Smooth muscle cell (in vitro differentiated cells): ENCODE data around the gene FLNB. TPM values are rescaled to one million over a fixed set of nuclear protein-coding genes. Genes with fewer than 3 reads are reported as not detected.

Experiments used
- DNase-seq: peaks from one replicate; lab custom pipeline; 2025; ENCODE audit not compliant: unreplicated experiment; lab: John Stamatoyannopoulos, UW
- H2AFZ ChIP-seq: fragments of 200-600 bp; sonication (generic); 2 replicates; pipeline ENCODE4 v1.6.0; 2016; ENCODE audit warnings: antibody characterized with exemption, low read depth, mild to moderate bottlenecking
- H3F3A ChIP-seq: fragments of 200-600 bp; sonication (generic); 2 replicates; pipeline ENCODE4 v1.6.0; 2017; ENCODE audit warnings: antibody characterized with exemption, low read depth
- H3K27ac ChIP-seq: fragments of 200-600 bp; sonication (generic); 2 replicates; pipeline ENCODE4 v1.5.1; 2016; ENCODE audit warnings: low read depth, mild to moderate bottlenecking
- H3K27me3 ChIP-seq: fragments of 200-600 bp; sonication (generic); 2 replicates; pipeline ENCODE4 v1.6.1; 2016; ENCODE audit warnings: low read depth, mild to moderate bottlenecking
- H3K36me3 ChIP-seq: fragments of 200-600 bp; sonication (generic); 2 replicates; pipeline ENCODE4 v1.5.1; 2016; ENCODE audit warnings: low read depth
- H3K4me1 ChIP-seq: fragments of 200-600 bp; sonication (generic); 2 replicates; pipeline ENCODE4 v1.5.1; 2016; ENCODE audit warnings: low read depth
- H3K4me2 ChIP-seq: fragments of 200-600 bp; sonication (generic); 2 replicates; pipeline ENCODE4 v1.6.0; 2016; ENCODE audit warnings: mild to moderate bottlenecking
- H3K4me3 ChIP-seq: fragments of 200-600 bp; sonication (generic); 2 replicates; pipeline ENCODE4 v1.5.1; 2016; ENCODE audit warnings: mild to moderate bottlenecking
- H3K79me2 ChIP-seq: fragments of 200-600 bp; sonication (generic); 2 replicates; pipeline ENCODE4 v1.6.0; 2016; ENCODE audit warnings: low read depth, mild to moderate bottlenecking
- H3K9ac ChIP-seq: fragments of 200-600 bp; sonication (generic); 2 replicates; pipeline ENCODE4 v1.6.0; 2016; ENCODE audit warnings: low read depth
- H3K9me3 ChIP-seq: fragments of 200-600 bp; sonication (generic); replicated peaks from 2 replicates; pipeline ENCODE4 v1.5.1; 2016; ENCODE audit warnings: low read depth
- H4K20me1 ChIP-seq: fragments of 200-600 bp; sonication (generic); 2 replicates; pipeline ENCODE4 v1.6.0; 2016; ENCODE audit warnings: low read depth
- WGBS: methylation state at CpG from one replicate; pipeline ENCODE4 v1.1.7; 2016; ENCODE audit warnings: low lambda C conversion rate; 5-methylcytosine and 5-hydroxymethylcytosine counted together
- polyA plus RNA-seq: library from polyadenylated mRNA; unstranded; fragments of >200 nt; fragmentation: Nextera tagmentation; extraction: Ambion mirVana; gene quantifications from 2 replicates; pipeline ENCODE4 v1.2.1, GENCODE V29; 2016
- total RNA-seq: library from RNA; depleted of rRNA; stranded (reverse); fragments of >200 nt; gene quantifications from 2 replicates; pipeline ENCODE4 v1.2.3, GENCODE V29; 2014
- TF ChIP-seq, protein P1 (sequence below): fragments of 200-600 bp; sonication (generic); IDR thresholded peaks from 2 replicates; pipeline ENCODE4 v1.5.1; 2017; ENCODE audit warnings: borderline replicate concordance, mild to moderate bottlenecking, antibody characterized with exemption; ENCODE audit not compliant: insufficient read depth, poor library complexity, severe bottlenecking

Gene FLNB
- total and polyA plus RNA-seq, 2 experiments from 2014 or later, result 52.7 to 145 TPM

- 73% methylated on average over 11 of the region's 11 CpGs for WGBS
- TF ChIP-seq, protein P1, sequence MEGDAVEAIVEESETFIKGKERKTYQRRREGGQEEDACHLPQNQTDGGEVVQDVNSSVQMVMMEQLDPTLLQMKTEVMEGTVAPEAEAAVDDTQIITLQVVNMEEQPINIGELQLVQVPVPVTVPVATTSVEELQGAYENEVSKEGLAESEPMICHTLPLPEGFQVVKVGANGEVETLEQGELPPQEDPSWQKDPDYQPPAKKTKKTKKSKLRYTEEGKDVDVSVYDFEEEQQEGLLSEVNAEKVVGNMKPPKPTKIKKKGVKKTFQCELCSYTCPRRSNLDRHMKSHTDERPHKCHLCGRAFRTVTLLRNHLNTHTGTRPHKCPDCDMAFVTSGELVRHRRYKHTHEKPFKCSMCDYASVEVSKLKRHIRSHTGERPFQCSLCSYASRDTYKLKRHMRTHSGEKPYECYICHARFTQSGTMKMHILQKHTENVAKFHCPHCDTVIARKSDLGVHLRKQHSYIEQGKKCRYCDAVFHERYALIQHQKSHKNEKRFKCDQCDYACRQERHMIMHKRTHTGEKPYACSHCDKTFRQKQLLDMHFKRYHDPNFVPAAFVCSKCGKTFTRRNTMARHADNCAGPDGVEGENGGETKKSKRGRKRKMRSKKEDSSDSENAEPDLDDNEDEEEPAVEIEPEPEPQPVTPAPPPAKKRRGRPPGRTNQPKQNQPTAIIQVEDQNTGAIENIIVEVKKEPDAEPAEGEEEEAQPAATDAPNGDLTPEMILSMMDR, result no peak
- H2AFZ ChIP-seq, result no peak overlapping the region
Observed at GRCh38 chr3:57999417-58000115, 8.7 kb upstream of the FLNB start.

DNA sequence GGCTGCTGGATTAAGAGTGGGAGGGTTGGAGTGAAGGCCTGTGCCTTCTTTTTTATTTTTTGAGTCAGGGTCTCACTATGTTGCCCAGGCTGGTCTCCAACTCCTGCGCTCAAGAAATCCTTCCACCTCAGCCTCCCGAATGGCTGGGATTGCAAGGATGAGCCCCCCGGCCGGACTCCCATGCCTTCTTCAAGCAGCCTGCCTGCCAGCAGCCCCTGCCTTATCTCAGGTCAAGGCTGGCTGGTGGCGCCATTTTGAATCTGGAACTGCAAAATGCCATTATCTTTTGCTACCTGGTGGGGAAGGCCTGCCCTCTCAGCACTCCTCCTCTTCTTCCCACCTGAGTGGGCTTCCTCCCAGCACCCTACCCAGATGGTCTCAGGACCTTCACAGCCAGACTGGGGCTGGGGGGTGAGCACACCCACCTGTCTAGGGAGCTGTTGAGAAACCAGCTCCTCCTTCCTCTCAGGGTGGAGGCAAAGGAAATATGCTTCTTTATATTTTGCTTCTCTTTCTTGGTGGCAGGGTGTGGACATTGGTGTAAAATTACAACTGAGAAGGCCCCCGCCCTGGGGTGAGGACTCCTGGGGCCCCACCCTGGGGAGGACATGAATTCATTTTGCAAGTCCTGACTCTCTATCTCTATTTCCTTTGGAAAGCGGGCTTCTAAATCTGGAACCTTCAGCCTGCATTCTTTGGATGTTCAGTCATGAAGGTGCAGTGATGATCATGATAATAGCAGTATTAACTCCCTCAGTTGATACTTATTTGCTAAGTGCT, 7.7 kb upstream of the FLNB start:
- H3K27ac ChIP-seq, result peak overlapping the region; percentile 86

More at GRCh38 chr3:57999417-58000115, 8.7 kb upstream of the FLNB start:
- Histone ChIP-seq H3K9me3 (no peaks in the 10 kb centered on the region), H3K4me1 (no peaks in the 10 kb centered on the region), H3K9ac (peak overlapping the region; percentile 23), H4K20me1 (no peaks in the 10 kb centered on the region), H3K27ac (peak overlapping the region; percentile 86), H3K4me2 (peak overlapping the region; percentile 53), H3K27me3 (no peaks in the 10 kb centered on the region), H3K36me3 (no peaks in the 10 kb centered on the region), H3F3A (peaks cover 3% of the 10 kb centered on the region), H3K79me2 (no peaks in the 10 kb centered on the region), H3K4me3 (no peak overlapping the region)
- DNase-seq, result no peak

DNA sequence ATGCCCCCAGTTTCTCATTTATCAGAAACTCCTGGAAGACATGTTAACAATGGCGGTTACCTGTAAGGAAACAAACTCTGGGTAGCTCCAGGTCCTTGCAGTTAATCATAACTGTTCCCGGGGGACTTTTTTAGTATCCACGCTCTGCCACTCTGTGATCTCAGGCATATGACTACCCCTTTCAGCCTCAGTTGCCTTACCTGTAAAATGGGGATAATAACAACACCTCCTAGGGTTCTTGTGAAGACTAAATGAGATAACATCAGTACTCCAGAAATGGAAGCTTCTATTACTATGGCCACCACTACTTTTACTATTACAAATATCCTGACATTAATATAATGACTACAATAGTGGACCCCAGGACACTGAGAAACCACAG, 7.1 kb upstream of the FLNB start:
- Histone ChIP-seq H3K27me3 (no peaks in the 10 kb centered on the region), H3K4me1 (no peaks in the 10 kb centered on the region), H3K27ac (peak overlapping the region; percentile 86), H3K36me3 (no peaks in the 10 kb centered on the region), H3K79me2 (no peaks in the 10 kb centered on the region), H3K9ac (no peak overlapping the region), H3K4me3 (no peak overlapping the region), H2AFZ (no peak overlapping the region), H4K20me1 (no peaks in the 10 kb centered on the region), H3K4me2 (no peak overlapping the region), H3F3A (peaks cover 6% of the 10 kb centered on the region), H3K9me3 (no peaks in the 10 kb centered on the region)
- 100% methylated on average over 3 of the region's 3 CpGs for WGBS
- no peak for DNase-seq
- TF ChIP-seq, protein P1, result no peak

More for the DNA sequence above, 7.7 kb upstream of the FLNB start:
- Histone ChIP-seq H4K20me1 (no peaks in the 10 kb centered on the region), H3K9me3 (no peaks in the 10 kb centered on the region), H3K27me3 (no peaks in the 10 kb centered on the region), H3K9ac (peak overlapping the region; percentile 17), H3K79me2 (no peaks in the 10 kb centered on the region), H3K36me3 (no peaks in the 10 kb centered on the region), H3K4me3 (no peak overlapping the region), H3F3A (peaks cover 6% of the 10 kb centered on the region), H2AFZ (no peak overlapping the region), H3K4me1 (no peaks in the 10 kb centered on the region), H3K4me2 (no peak overlapping the region)
- TF ChIP-seq, protein P1, result no peak
- 90% methylated on average over 7 of the region's 7 CpGs for WGBS
- no peak for DNase-seq
